HG03060 (cell line): ENCODE data around the gene SERPINE3.

Experiments
- ATAC-seq: cut with Tn5 transposase; IDR thresholded peaks from one replicate; pipeline ENCODE4 v1.9.1; 2021; ENCODE audit warnings: low read depth, moderate number of reproducible peaks; ENCODE audit not compliant: unreplicated experiment

Gene SERPINE3

DNA sequence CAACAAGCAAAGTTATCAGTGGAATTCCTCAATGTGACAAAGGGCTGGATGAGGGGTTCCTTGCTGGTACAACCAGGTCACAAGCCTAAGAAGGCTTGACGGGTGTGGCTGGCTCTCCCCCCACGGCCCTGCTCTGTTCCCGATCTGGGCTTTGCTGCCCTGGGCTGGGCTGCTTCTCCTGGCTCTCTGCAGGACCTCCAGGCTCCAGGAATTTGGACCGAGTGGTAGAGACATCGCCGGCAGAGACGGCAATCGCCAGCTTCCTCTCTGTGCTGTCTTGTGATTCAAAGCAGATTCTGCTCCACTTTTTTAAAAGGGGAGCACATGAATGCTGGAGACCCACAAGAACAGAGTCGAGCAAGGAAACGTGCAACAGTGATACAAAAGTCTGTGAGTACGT lies at the start of gene SERPINE3:
SERPINE3 (plus strand) TSS at position 338 of the 400 bp plus-strand sequence. CDS start 1,401 bp downstream, outside the sequence.
- ATAC-seq: no peak

DNA sequence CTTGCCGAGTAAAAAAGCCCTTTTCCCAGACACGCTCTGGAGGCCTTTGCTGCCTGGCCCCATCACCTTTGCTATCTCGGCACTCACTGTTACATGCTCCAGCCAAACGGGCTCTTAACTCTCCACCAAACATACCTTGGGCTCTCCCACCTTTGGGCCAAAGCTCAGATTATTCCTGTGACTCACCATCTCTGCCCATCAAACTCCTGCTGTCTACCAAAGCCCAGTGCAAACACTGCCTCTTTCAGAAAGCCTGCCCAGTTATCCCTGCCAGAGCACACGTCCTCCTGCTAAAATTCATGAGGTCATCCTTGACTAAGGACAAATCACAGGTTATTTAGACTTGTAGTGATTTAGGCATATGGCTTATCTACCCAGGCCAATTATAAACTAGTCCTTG lies 48.1 kb upstream of the SERPINE3 start:
- no peak for ATAC-seq

DNA sequence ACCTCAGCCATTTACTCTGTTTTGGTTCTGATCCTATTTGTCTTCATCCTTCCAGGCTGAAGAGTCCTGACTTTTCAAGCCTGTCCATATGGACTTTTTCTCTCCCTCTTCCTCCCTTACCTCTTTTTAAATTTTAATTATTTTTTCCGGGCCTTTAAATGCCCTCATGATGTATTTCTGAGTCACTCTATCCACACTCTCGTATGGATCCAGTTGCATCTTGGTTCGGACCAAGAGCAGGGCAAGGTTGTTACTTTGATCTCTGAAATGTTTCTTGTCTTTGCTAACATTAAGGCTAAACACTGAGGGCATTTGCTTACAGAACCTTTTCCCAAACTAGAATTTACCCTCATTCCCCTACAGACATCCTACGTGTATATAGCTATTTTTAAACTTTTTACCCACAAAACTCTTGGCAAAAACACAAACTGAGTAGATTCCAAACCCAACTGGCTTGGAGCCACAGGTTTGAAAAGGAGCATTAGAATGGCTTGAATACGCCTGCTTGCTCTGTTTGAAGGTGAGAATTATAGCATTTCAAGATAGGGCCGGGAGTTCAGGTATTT lies 47.4 kb upstream of the SERPINE3 start:
- ATAC-seq: no peak

DNA sequence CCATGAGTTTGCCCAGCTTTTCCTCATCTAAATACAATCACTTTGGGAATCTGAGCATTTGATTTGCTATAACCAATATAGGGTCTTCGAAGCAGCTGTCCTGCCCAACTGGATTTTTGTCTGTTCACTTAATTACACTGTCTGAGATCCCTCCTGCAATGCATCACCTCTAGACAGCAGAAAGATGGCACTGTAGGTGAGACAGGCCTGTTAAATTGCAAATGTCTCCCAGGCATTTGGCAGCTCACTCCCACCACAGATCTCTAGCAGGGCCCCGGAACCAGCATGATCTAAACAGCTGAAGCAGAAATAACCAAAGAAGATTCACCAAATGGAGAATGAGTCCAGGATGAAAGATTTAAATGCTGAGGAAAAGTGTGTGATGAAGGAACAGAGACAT lies 41.9 kb upstream of the SERPINE3 start:
- no peak for ATAC-seq

DNA sequence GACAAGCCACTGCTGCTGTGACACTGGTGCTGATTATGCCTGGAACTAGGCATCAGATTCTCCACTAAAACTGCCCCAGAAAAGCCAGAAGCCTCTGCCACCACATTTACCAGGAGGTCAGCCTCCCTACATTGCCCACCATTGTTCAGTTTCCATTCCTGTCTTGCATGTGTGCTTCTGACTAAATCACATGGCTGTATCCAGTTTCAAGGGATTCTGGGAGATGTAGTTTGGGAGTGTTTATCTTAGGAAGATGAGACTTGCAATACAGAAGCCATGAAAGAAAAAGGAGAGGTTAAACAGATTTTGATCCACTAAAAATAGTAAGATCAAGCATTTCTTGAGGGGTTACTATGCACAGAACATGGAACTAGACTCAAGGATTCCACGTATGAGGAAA lies 40.7 kb upstream of the SERPINE3 start:
- no peak for ATAC-seq

DNA sequence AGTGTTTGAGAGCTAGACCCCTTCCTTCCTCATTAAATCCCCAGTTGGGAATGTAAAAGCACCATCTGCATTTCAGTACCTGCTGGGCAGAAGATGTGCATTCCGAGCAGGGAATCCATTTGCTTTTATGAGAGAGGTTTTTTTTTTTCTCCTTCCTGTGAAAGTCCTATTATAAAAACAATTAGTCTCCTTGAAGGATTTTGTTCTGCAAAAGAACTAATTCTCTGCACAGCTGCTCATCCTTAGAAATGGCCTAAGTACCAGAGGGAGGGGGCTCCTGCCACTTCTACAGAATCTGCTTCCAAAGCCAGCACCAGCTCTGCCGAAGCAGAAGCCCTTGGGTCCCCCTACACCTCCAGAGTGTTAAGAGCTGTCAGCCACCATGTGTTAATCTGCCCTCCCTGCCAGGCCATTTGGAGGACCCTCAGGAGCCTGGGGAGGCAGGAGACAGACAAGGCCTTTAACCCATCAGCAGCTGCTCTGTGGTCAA lies 36.4 kb upstream of the SERPINE3 start:
- no peak for ATAC-seq

DNA sequence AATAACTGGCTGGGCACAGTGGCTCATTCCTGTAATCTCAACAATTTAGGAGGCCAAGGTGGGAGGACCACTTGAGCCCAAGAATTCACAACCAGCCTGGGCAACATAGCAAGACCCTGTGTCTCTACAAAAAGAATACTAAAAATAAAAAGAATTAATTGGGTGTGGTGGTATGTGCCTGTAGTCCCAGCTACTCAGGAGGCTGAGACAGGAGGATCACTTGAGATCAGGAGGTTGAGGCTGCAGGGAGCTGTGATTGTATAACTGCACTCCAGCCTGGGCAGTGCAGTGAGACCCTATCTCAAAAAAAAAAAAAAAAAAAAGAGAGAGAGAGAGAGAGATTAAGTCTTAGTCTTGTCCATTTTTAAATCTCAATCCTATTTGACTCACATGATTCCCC lies 35.6 kb upstream of the SERPINE3 start:
- ATAC-seq: no peak

DNA sequence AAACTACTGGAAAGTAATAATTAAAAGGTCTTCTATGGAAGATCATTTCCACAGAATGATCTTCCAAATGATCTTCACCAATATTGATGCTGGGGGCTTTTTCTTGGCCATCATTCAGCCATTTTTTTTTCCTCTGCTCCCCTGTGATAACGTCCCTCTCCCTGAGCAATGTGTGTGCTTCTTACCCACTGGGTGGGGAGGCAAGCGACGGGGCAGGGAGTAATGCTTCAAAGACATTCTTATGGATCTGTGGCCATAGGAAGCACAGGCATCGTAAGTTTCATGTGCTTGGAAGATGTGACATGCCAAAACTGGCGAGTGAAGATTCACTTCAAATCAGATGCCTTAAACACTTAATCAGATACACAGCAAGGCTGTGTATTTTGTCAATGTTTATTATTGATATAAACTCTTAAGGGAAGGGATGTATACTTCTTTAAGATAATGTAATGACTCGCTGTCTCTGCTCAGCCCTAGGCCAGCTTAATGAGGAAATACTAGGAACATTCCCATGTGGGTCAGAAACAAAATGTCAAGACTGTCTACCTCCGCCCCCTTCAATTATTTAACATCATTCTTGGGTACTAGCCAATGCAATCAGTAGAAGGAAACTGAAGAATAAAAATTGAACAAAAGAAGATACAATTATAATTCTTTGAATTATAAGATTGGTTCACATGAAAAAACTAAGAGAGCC lies 34.1 kb upstream of the SERPINE3 start:
- no peak for ATAC-seq

DNA sequence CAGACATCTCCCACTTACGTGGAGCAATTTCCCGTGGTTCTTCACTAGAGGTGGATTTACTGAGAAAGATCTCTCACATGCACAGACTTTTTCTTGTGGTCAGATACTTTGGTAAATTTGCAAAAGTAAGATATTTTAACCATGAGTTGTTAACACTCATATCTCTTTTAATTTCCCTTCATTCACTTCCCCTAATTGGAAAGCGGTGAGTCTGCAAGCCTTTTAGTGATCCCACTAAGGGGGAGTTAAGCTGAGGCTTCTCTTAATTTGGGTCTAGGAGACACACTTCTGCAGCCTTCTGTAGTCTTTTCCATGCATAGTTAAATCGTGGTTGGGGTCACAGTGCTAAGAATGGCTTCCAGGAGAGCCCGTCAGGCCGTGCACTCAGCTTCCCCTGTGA lies 30.7 kb upstream of the SERPINE3 start:
- no peak for ATAC-seq

DNA sequence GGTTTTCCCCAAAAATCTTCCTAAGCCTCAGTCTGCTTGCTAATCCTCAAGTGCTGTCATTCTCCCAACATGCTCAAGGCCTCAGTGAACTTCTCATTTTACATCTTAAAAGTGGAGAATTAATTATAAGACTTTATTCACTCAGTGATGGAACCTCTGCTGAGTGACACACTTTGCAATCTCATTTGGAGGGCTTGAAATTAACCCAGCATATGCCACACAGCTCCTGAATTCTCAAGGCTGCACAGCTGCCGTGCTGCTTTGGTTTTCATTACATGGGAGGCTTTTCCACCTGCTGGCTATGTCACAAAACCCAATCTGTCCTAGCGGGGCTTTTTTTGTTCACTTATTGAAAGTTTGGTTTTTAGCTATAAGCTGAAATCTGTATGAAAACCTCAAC lies 28.3 kb upstream of the SERPINE3 start:
- ATAC-seq: no peak

DNA sequence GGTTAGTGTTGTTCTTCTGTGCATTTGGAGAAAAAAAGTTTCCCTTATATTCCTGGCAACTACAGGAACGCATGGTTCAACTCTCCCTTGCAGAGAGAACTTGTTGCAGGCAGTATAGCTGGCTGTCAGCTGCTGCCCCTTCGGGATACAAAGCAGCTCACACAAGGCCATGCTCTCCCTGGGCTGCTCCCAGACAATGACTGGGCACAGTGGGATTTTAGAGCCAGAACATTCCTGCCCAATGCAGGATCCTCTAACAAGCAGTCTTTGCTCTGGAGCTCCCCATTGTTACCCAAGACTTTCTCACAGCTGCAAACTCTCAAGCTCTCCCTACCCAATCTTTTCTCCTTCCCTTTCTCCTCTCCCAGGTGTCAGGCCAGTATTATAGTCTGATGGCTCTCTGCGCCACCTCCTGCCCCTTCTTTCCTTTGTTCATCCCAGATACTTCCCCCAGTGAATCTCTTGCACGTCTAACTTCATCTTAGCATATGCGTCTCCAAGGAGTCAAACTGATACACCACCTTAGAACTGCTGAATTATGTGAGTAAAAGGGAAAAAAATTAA lies 27.5 kb upstream of the SERPINE3 start:
- ATAC-seq: no peak

DNA sequence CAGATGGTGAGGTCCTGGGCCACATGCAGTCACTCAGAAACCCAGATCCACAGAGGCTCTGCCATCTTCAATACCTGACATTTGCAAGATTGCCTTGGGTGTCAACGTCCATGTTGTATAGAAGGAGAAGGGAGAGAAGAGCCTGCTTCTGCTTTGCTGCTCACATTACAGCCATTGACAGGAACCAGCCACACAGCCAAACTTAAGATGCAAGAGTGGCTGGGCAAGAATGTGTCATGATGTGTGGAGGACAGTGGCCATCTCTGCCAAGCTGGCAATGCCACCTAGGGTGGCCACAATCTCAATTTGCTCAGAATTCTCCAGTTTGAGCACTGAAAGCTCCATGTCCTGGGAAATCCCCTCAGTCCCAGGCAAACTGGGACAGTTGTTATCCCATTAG lies 25.9 kb upstream of the SERPINE3 start:
- no peak for ATAC-seq

DNA sequence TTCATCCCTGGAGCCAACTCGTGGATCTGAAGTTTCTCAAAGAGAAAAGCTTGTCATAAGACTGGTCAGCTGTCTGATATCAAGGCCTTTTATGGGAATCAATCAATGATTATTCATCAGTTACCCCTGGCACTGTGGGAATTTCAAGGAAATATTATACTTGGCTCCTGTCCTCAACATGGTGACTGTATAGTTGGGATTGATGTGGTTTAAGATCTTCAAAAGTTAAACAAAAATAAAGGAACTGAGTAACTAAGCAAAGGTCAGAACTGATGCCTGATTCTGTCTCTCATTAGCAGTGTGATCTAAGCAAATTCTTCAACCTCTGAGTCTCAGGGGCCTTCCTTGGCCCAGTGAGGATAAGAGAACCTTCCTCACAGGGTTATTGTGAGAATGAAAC lies 22.2 kb upstream of the SERPINE3 start:
- ATAC-seq: no peak

DNA sequence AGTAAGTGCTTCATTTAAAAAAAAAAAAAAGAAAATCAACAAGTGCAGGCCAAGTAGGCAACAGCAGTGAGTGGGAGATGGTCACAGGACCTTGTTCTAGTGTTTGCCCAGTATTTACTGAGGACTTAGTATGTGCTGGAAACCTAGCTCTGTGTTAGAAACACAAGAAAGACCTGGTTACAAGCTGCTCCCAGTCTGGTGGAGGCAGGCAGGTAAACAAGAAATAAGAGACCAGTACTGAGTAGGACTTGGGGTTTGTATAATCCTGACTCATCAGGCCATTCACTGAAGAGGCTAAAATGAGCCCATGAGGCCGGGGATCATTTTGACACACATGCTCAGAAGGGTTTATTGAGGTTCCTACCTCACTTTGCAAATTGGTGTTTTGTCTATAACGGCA lies 21.5 kb upstream of the SERPINE3 start:
- ATAC-seq: no peak

DNA sequence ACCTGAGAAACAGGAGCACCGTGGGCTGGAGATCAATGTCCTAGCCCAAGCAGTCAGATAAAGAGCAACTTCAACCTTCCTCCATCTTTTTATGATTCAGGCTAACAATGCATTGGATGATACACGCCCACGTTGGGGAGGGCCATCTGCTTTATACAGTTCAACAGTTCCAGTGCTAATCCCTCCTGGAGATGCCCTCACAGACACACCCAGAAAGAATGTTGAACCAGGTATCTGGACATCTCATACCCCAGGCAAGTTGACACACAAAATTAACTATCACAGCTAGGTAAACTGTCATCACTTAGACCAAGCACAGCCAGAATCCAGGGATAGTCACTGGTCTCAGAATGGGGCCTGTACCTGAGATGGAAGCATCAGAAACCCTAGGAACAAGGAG lies 20.6 kb upstream of the SERPINE3 start:
- ATAC-seq: no peak

DNA sequence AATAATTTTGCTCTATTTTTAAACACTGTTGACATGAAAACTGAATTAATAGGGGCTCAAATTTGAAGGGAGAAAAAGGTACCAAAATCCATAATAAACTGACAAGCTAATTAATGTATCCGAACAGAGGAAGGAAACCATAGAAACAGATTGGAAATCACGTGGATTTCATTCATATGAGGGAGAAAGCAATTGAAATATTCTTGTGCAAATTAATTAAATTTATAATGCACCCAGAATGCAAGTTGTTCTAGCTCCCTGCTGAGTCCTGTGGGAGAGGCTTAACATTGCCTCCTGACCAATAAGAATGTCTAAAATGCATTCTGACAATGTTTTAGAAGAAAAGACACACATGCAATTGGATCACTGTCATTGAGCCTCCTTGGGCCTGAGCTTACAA lies 17.7 kb upstream of the SERPINE3 start:
- ATAC-seq: no peak

DNA sequence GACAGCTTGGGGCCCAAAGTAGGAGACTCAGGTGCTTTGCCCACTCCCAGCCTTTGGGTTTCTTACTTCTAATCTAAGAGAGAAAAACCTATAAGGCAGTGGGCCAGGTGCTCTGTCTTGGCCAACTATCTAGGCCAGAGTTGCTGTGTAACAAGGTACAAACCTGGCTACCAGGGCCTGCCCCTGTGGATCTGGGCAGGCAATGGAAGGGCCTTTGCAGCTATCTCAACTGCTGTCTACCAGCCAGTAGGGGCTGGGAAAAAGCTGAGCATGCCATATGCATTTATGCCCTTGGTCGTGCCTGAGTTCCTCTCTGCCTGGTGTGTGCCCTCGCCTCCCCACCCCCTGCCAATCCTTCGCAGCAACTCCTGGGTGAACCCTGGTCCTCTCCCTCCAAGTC lies 16.7 kb upstream of the SERPINE3 start:
- no peak for ATAC-seq

DNA sequence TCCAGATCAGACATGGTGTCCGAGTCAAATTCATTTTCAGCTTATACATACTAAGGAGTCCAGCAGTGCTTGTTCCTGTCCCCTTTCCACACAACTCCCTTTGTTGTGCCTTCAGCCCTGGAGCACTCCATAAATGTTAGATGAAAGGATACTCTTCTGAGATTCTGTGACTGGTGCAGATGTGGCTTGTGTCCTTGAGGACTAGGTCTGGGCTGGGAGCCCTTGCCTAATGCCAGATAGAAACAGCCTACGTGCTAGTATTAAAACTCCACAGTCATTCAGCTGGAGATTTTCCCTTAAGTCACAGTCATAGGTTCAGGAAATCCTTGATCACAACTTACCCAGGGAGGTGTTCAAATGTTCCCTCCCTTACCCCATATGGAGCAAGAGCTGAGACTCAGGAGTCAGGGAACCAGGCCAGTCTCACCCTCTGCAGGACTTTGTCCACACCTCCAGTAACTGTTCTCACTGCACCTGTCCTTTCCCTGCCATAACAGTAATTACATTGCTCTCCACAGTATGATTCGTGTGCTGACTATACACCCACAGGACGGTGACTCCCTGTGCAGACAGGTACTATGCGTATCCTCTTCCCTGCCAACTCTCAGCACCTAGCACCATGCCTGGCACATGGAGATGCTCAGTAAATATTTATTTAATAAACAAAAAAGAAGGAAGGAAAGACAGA lies 15.5 kb upstream of the SERPINE3 start:
- no peak for ATAC-seq

DNA sequence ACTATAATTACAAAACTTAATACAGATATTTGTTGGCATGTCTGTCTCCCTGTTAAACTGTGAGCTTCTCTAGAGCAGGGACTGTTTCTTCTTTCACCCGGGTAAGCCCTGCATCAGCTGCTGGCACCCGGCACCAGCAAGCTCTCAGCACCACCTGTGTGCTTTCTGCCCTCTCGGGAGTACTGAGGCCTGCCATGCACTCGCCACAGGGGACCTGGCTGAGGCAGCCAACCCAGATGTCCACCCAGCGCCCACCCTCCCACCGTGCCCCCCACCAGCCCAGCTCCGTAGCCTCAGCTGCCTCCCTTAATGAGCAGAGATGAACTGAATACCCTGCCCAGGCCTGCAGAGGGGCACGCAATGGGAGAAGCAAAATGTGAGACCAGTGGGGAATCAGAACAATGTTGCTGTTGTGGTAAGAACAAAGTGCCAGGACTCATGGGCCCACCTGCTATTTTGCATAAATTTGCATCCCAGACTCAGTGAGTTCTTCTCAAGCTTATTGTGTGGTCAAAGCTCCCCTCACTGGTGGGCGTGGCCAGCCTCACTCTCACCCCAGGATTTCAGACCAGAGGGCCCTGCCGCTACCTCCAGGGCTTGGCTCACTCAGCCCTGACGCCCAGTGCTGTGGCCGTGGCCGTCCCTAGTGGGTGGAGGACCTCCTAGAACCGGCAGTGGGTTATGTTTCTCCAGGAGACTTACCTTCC lies 14.6 kb upstream of the SERPINE3 start:
- ATAC-seq: no peak

DNA sequence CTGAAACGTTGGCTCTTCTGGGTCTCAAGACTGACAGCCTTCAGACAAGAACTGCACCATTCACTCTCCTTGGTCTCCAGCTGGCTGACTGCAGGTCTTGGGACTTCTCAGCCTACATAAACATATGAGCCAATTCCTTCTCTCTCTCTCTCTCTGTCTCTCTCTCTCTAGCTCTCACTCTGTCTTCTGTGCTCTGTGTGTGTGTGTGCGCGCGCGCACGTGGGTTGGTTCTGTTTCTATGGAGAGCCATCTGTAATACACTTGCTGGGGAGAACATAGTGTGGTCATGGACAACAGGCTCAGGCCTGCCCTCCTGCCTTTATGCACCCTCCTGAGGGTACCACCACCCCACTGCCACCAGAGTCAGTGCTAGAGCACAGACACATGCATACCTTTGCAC lies 13.7 kb upstream of the SERPINE3 start:
- ATAC-seq: no peak

DNA sequence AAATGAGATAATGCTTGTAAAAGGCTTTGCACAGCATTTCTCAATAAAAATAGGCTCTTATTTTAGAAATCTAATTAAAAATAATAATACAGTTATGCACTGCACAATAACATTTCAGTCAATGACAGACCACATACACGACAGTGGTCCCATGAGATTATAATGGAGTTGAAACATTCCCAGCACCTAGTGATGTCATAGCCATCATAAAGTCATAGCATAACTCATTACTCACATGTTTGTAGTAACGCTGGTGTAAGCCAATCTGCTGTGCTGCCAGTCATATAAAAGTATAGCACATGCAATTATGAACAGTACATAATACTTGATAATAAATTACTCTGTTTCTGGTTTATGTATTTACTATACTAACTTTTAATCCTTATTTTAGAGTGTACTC lies 12.7 kb upstream of the SERPINE3 start:
- ATAC-seq: no peak
